ENCODE results near the gene MYL6. TPM values are rescaled to one million over a fixed set of nuclear protein-coding genes. Genes with fewer than 3 reads are reported as not detected.

The MYL6 gene
- total and polyA plus RNA-seq, 10 of the 15 experiments (the other 5 are each of a cell fraction or from before 2014, with no cell fraction given) = 1,000 to 4,116 (median 1,828) TPM

DNA sequence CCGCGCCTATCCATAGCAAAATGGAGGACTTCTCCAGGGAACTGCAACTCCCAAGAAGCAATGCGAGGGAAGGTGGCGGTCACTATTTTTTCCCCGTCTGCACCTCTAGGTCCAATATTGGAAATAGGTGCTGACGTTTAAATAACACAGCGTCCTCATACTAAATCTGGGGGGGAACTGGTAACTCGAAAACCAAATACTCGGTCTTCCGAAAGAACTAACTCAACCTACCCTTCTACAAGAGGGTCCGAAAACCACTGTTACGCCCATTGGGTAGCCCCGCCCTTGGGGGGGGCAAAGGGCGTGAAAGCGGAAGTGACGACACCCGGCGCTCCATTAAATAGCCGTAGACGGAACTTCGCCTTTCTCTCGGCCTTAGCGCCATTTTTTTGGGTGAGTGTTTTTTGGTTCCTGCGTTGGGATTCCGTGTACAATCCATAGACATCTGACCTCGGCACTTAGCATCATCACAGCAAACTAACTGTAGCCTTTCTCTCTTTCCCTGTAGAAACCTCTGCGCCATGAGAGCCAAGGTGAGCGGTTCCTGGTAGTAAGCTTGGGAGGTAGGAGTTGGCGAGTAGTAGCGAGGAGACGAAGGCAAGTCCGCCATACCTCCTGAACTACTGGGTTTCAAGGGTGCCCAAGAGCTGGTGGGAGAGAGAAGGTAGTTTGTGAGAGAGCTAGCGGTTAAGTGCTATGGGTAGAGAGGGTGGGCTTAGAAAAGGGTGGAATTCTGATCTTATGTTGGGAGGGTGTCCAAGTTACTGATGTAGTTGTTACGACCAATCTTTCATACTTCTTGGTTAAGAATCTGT is 41.7 kb upstream of the MYL6 start, which contains the start of gene RPL41 (continued):
- TF ChIP-seq ATF7 (IDR thresholded peaks at IDR 0.05; ENCODE audit: low read depth) (peak; percentile 85), EZH2 (IDR thresholded peaks at IDR 0.05; ENCODE audit: borderline replicate concordance, control insufficient read depth, low read depth, low read length) (no peak), JUNB (IDR thresholded peaks at IDR 0.05) (no peak), NR2C1 (IDR thresholded peaks at IDR 0.05) (peak; percentile 94), IKZF1 (conservative IDR thresholded peaks at IDR 0.05) (peak; percentile 78), HDGF (IDR thresholded peaks at IDR 0.05) (no peak; the same call in 1 of the 2 replicates), RBBP5 (conservative IDR thresholded peaks at IDR 0.05) (peak; percentile 83), SUZ12 (IDR thresholded peaks at IDR 0.05; ENCODE audit: unreplicated experiment) (no peak), POU2F2 (IDR thresholded peaks at IDR 0.05; ENCODE audit: borderline replicate concordance, low read depth, low read length) (peak; percentile 97), JUND (IDR thresholded peaks at IDR 0.05; ENCODE audit: low read depth, low read length) (no peak), NR2F1 (conservative IDR thresholded peaks at IDR 0.05) (peak; percentile 81), RCOR1 (conservative IDR thresholded peaks at IDR 0.05; ENCODE audit: low read depth, low read length) (no peak), GABPA (IDR thresholded peaks at IDR 0.05; ENCODE audit: low read depth) (peak; percentile 90), TCF7 (IDR thresholded peaks at IDR 0.05; ENCODE audit: borderline replicate concordance) (peak; percentile 65; the same call in 1 of the 2 replicates), MTA2 (IDR thresholded peaks at IDR 0.05; ENCODE audit: low read depth) (peak; percentile 81), CBX5 (IDR thresholded peaks at IDR 0.05; ENCODE audit: low read depth) (peak; percentile 14; the same call in 1 of the 2 replicates), MEF2A (IDR thresholded peaks at IDR 0.05; ENCODE audit: insufficient read depth, low read depth, low read length) (0 out of 2 replicates have a peak, but pooled peaks have one; percentile 30), ZNF217 (IDR thresholded peaks at IDR 0.05) (no peak), DPF2 (IDR thresholded peaks at IDR 0.05) (peak; percentile 29; the same call in 1 of the 2 replicates), IRF4 (IDR thresholded peaks at IDR 0.05; ENCODE audit: low read depth, low read length) (peak; percentile 59; the same call in 1 of the 2 replicates), SMARCA5 (IDR thresholded peaks at IDR 0.05) (no peak; the same call in 1 of the 2 replicates)
- TF ChIP-seq, protein P1, sequence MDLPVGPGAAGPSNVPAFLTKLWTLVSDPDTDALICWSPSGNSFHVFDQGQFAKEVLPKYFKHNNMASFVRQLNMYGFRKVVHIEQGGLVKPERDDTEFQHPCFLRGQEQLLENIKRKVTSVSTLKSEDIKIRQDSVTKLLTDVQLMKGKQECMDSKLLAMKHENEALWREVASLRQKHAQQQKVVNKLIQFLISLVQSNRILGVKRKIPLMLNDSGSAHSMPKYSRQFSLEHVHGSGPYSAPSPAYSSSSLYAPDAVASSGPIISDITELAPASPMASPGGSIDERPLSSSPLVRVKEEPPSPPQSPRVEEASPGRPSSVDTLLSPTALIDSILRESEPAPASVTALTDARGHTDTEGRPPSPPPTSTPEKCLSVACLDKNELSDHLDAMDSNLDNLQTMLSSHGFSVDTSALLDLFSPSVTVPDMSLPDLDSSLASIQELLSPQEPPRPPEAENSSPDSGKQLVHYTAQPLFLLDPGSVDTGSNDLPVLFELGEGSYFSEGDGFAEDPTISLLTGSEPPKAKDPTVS (IDR thresholded peaks at IDR 0.05; ENCODE audit: low read depth, low read length) = no peak
- TF ChIP-seq, protein P2, sequence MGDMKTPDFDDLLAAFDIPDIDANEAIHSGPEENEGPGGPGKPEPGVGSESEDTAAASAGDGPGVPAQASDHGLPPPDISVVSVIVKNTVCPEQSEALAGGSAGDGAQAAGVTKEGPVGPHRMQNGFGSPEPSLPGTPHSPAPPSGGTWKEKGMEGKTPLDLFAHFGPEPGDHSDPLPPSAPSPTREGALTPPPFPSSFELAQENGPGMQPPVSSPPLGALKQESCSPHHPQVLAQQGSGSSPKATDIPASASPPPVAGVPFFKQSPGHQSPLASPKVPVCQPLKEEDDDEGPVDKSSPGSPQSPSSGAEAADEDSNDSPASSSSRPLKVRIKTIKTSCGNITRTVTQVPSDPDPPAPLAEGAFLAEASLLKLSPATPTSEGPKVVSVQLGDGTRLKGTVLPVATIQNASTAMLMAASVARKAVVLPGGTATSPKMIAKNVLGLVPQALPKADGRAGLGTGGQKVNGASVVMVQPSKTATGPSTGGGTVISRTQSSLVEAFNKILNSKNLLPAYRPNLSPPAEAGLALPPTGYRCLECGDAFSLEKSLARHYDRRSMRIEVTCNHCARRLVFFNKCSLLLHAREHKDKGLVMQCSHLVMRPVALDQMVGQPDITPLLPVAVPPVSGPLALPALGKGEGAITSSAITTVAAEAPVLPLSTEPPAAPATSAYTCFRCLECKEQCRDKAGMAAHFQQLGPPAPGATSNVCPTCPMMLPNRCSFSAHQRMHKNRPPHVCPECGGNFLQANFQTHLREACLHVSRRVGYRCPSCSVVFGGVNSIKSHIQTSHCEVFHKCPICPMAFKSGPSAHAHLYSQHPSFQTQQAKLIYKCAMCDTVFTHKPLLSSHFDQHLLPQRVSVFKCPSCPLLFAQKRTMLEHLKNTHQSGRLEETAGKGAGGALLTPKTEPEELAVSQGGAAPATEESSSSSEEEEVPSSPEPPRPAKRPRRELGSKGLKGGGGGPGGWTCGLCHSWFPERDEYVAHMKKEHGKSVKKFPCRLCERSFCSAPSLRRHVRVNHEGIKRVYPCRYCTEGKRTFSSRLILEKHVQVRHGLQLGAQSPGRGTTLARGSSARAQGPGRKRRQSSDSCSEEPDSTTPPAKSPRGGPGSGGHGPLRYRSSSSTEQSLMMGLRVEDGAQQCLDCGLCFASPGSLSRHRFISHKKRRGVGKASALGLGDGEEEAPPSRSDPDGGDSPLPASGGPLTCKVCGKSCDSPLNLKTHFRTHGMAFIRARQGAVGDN (IDR thresholded peaks at IDR 0.05) = peak; percentile 96
- TF ChIP-seq, protein P3, sequence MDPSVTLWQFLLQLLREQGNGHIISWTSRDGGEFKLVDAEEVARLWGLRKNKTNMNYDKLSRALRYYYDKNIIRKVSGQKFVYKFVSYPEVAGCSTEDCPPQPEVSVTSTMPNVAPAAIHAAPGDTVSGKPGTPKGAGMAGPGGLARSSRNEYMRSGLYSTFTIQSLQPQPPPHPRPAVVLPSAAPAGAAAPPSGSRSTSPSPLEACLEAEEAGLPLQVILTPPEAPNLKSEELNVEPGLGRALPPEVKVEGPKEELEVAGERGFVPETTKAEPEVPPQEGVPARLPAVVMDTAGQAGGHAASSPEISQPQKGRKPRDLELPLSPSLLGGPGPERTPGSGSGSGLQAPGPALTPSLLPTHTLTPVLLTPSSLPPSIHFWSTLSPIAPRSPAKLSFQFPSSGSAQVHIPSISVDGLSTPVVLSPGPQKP (IDR thresholded peaks at IDR 0.05; ENCODE audit: low read depth, low read length) = peak; percentile 62
- TF ChIP-seq, protein P4, sequence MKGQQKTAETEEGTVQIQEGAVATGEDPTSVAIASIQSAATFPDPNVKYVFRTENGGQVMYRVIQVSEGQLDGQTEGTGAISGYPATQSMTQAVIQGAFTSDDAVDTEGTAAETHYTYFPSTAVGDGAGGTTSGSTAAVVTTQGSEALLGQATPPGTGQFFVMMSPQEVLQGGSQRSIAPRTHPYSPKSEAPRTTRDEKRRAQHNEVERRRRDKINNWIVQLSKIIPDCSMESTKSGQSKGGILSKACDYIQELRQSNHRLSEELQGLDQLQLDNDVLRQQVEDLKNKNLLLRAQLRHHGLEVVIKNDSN (IDR thresholded peaks at IDR 0.05; ENCODE audit: borderline replicate concordance, extremely low read length, insufficient read depth, low read depth, low read length) = no peak
